Spleen (tissue), 7 donors: ENCODE results near the gene SLC25A18.

ENCODE experiments used
- CTCF ChIP-seq, 11 experiments: fragments of 200-600 bp in 7 of 11; fragments of 450-650 bp in 4 of 11; sonication (generic) in 4 of 11; IDR thresholded peaks in 8 of 11; conservative IDR thresholded peaks in 3 of 11; 1 replicate in 7 of 11; 2 replicates in 4 of 11; pipeline versions ENCODE4 v1.4.0 to v1.8.0; 2016 to 2021; ENCODE audit warnings: antibody characterized with exemption in 11 of 11, inconsistent platforms in 4 of 11, mild to moderate bottlenecking in 1 of 11
- POLR2A ChIP-seq, 3 donors: fragments of 450-650 bp; IDR thresholded peaks; one replicate each; pipeline ENCODE4 v1.5.1; 2017; ENCODE audit warnings: antibody characterized with exemption in 3 of 3, mild to moderate bottlenecking in 1 of 3
- donor health status: DM: no; HTN: no; CAD: no; lungs with moderate emphysema.
- donor health status: DM: no; HTN: no; CAD: no.
- donor health status: DM: no; HTN: no; CAD: no.

- TF ChIP-seq CTCF (IDR thresholded peaks at IDR 0.05 in 8 of 11, conservative IDR thresholded peaks at IDR 0.05 in 3 of 11): no peak
- TF ChIP-seq POLR2A (IDR thresholded peaks at IDR 0.05): no peak
Measured at GRCh38 chr22:17588606-17589005, 25.3 kb downstream of the SLC25A18 start.
